Measurements from ENCODE around the gene FGF12. TPM values are rescaled to one million over a fixed set of nuclear protein-coding genes. Genes with fewer than 3 reads are reported as not detected.

The FGF12 gene
- total and polyA plus RNA-seq, 2 experiments from 2014 or later = 6.0 to 14.3 TPM

DNA sequence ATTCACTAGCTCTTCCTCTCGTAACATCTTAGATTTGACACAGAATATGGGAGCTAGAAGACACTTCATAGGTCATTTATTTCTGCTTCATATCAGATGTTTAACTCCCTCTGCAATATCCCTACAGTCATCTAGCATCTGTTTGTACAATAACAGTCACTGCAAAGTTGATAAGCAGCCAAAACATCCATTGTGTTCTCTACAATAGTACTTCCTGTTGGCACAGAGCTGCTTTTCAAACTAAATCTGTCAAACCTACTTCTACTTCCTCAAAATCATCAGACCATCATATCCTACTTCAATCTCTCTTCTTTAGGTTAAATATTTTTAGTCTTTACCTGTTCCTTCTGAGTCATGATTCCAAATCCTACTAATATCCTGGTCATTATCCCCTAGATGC lies 233.2 kb downstream of the FGF12 start:
- Histone ChIP-seq H4K20me1 (replicated peaks; ENCODE audit: insufficient read depth) (no peaks in the 10 kb centered on the region), H3K4me3 (no peak overlapping the region), H3K36me3 (ENCODE audit: insufficient read depth) (no peaks in the 10 kb centered on the region), H3K4me2 (no peak overlapping the region), H3K27ac (ENCODE audit: low read depth) (no peak overlapping the region), H3K27me3 (ENCODE audit: insufficient read depth) (no peaks in the 10 kb centered on the region), H3K4me1 (ENCODE audit: insufficient read depth) (no peaks in the 10 kb centered on the region), H3F3A (replicated peaks; ENCODE audit: low read depth) (no peaks in the 10 kb centered on the region), H3K9me2 (ENCODE audit: insufficient read depth) (no peaks in the 10 kb centered on the region), H2AFZ (no peak overlapping the region), H3K79me2 (replicated peaks; ENCODE audit: insufficient read depth) (no peaks in the 10 kb centered on the region)
- no peaks in the 10 kb centered on the region; the same call in 2 of the 3 replicates for H3K36me3 Mint-ChIP-seq (ENCODE audit: low read depth)
- no peaks in the 10 kb centered on the region for H3K9me3 Mint-ChIP-seq
- H3K27me3 Mint-ChIP-seq (ENCODE audit: insufficient read depth, low read depth, poor library complexity) = no peaks in the 10 kb centered on the region
- TF ChIP-seq, protein P1, sequence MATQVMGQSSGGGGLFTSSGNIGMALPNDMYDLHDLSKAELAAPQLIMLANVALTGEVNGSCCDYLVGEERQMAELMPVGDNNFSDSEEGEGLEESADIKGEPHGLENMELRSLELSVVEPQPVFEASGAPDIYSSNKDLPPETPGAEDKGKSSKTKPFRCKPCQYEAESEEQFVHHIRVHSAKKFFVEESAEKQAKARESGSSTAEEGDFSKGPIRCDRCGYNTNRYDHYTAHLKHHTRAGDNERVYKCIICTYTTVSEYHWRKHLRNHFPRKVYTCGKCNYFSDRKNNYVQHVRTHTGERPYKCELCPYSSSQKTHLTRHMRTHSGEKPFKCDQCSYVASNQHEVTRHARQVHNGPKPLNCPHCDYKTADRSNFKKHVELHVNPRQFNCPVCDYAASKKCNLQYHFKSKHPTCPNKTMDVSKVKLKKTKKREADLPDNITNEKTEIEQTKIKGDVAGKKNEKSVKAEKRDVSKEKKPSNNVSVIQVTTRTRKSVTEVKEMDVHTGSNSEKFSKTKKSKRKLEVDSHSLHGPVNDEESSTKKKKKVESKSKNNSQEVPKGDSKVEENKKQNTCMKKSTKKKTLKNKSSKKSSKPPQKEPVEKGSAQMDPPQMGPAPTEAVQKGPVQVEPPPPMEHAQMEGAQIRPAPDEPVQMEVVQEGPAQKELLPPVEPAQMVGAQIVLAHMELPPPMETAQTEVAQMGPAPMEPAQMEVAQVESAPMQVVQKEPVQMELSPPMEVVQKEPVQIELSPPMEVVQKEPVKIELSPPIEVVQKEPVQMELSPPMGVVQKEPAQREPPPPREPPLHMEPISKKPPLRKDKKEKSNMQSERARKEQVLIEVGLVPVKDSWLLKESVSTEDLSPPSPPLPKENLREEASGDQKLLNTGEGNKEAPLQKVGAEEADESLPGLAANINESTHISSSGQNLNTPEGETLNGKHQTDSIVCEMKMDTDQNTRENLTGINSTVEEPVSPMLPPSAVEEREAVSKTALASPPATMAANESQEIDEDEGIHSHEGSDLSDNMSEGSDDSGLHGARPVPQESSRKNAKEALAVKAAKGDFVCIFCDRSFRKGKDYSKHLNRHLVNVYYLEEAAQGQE (IDR thresholded peaks at IDR 0.05; ENCODE audit: unreplicated experiment) = no peak
- TF ChIP-seq STAT1 (IDR thresholded peaks at IDR 0.05; ENCODE audit: unreplicated experiment) = no peak
- no peak for TF ChIP-seq EZH2phosphoT487 (IDR thresholded peaks at IDR 0.05; ENCODE audit: unreplicated experiment)
- no peak for TF ChIP-seq NANOG (IDR thresholded peaks at IDR 0.05; ENCODE audit: borderline replicate concordance)
- TF ChIP-seq, protein P2, sequence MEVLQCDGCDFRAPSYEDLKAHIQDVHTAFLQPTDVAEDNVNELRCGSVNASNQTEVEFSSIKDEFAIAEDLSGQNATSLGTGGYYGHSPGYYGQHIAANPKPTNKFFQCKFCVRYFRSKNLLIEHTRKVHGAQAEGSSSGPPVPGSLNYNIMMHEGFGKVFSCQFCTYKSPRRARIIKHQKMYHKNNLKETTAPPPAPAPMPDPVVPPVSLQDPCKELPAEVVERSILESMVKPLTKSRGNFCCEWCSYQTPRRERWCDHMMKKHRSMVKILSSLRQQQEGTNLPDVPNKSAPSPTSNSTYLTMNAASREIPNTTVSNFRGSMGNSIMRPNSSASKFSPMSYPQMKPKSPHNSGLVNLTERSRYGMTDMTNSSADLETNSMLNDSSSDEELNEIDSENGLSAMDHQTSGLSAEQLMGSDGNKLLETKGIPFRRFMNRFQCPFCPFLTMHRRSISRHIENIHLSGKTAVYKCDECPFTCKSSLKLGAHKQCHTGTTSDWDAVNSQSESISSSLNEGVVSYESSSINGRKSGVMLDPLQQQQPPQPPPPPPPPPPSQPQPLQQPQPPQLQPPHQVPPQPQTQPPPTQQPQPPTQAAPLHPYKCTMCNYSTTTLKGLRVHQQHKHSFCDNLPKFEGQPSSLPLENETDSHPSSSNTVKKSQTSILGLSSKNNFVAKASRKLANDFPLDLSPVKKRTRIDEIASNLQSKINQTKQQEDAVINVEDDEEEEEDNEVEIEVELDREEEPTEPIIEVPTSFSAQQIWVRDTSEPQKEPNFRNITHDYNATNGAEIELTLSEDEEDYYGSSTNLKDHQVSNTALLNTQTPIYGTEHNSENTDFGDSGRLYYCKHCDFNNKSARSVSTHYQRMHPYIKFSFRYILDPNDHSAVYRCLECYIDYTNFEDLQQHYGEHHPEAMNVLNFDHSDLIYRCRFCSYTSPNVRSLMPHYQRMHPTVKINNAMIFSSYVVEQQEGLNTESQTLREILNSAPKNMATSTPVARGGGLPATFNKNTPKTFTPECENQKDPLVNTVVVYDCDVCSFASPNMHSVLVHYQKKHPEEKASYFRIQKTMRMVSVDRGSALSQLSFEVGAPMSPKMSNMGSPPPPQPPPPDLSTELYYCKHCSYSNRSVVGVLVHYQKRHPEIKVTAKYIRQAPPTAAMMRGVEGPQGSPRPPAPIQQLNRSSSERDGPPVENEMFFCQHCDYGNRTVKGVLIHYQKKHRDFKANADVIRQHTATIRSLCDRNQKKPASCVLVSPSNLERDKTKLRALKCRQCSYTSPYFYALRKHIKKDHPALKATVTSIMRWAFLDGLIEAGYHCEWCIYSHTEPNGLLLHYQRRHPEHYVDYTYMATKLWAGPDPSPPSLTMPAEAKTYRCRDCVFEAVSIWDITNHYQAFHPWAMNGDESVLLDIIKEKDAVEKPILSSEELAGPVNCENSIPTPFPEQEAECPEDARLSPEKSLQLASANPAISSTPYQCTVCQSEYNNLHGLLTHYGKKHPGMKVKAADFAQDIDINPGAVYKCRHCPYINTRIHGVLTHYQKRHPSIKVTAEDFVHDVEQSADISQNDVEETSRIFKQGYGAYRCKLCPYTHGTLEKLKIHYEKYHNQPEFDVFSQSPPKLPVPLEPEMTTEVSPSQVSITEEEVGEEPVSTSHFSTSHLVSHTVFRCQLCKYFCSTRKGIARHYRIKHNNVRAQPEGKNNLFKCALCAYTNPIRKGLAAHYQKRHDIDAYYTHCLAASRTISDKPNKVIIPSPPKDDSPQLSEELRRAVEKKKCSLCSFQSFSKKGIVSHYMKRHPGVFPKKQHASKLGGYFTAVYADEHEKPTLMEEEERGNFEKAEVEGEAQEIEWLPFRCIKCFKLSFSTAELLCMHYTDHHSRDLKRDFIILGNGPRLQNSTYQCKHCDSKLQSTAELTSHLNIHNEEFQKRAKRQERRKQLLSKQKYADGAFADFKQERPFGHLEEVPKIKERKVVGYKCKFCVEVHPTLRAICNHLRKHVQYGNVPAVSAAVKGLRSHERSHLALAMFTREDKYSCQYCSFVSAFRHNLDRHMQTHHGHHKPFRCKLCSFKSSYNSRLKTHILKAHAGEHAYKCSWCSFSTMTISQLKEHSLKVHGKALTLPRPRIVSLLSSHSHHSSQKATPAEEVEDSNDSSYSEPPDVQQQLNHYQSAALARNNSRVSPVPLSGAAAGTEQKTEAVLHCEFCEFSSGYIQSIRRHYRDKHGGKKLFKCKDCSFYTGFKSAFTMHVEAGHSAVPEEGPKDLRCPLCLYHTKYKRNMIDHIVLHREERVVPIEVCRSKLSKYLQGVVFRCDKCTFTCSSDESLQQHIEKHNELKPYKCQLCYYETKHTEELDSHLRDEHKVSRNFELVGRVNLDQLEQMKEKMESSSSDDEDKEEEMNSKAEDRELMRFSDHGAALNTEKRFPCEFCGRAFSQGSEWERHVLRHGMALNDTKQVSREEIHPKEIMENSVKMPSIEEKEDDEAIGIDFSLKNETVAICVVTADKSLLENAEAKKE (CRISPR knock-in tag; IDR thresholded peaks at IDR 0.05) = no peak
- TF ChIP-seq, protein P3, sequence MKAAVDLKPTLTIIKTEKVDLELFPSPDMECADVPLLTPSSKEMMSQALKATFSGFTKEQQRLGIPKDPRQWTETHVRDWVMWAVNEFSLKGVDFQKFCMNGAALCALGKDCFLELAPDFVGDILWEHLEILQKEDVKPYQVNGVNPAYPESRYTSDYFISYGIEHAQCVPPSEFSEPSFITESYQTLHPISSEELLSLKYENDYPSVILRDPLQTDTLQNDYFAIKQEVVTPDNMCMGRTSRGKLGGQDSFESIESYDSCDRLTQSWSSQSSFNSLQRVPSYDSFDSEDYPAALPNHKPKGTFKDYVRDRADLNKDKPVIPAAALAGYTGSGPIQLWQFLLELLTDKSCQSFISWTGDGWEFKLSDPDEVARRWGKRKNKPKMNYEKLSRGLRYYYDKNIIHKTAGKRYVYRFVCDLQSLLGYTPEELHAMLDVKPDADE (IDR thresholded peaks at IDR 0.05) = no peak
- TF ChIP-seq ZNF331 (CRISPR knock-in tag; IDR thresholded peaks at IDR 0.05; ENCODE audit: low read depth) = no peak
- TF ChIP-seq CREB1 (CRISPR knock-in tag; IDR thresholded peaks at IDR 0.05; ENCODE audit: low read depth) = no peak
- no peak for TF ChIP-seq EZH2 (IDR thresholded peaks at IDR 0.05; ENCODE audit: low read depth, unreplicated experiment)
- TF ChIP-seq JUNB (IDR thresholded peaks at IDR 0.05; ENCODE audit: unreplicated experiment) = no peak
- H3K27ac Mint-ChIP-seq = no peak overlapping the region
- H3K4me3 Mint-ChIP-seq = no peak overlapping the region
- ATAC-seq (no peak), DNase-seq (ENCODE audit: low spot score) (no peak)
- H3K4me1 Mint-ChIP-seq = peaks cover 4% of the 10 kb centered on the region; the same call in 1 of the 3 replicates
